Skeletal muscle cell (primary cell): ENCODE results near the gene ACADM.
"Not testable (repeated sequence)": the region's sequence is repeated elsewhere in the genome, so short reads cannot be mapped to it uniquely, and the experiment has no call there.

Source experiments
- DNase-seq: peaks from one replicate; pipeline ENCODE4 v3.0.0-alpha.2; 2010; ENCODE audit warnings: low read depth
- H3K4me3 ChIP-seq: 2 replicates; pipeline ENCODE4 v1.5.1; 2011; ENCODE audit warnings: low read depth, mild to moderate bottlenecking, control low read depth, low read length, moderate library complexity

ACADM gene

GRCh38 chr1:75787524-75787923 lies 63.0 kb downstream of the ACADM start:
- H3K4me3 ChIP-seq = peak overlapping the region; percentile 94
- DNase-seq = no peak

GRCh38 chr1:75789988-75790387 lies 65.5 kb downstream of the ACADM start:
- no peak overlapping the region for H3K4me3 ChIP-seq
- no peak for DNase-seq

GRCh38 chr1:75791022-75791421 lies 66.5 kb downstream of the ACADM start:
- no peak for DNase-seq
- H3K4me3 ChIP-seq = no peak overlapping the region

DNA sequence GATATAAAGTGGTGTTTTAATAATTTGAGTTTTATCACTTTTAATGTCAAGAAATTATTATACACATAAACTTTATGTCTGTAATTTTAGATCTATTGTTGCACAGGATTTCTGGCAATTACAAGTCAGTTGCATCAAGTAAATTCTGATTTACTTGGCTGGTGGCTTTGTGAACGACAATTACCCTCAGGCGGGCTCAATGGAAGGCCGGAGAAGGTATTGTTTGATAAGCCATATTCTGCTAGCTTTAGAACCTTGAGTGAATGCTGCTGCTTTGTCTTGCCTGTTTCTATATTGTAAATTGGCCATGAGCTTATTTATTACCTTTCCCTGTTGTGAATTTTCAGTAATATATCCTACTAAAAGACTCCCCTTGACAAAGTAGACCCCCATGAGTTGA lies 67.6 kb downstream of the ACADM start:
- DNase-seq = no peak
- H3K4me3 ChIP-seq = no peak overlapping the region

GRCh38 chr1:75794382-75794781 lies 69.9 kb downstream of the ACADM start:
- H3K4me3 ChIP-seq = no peak overlapping the region
- DNase-seq = no peak

- no peak for DNase-seq
- H3K4me3 ChIP-seq = no peak overlapping the region
These were observed 71.2 kb downstream of the ACADM start for GRCh38 chr1:75795703-75796193.

DNA sequence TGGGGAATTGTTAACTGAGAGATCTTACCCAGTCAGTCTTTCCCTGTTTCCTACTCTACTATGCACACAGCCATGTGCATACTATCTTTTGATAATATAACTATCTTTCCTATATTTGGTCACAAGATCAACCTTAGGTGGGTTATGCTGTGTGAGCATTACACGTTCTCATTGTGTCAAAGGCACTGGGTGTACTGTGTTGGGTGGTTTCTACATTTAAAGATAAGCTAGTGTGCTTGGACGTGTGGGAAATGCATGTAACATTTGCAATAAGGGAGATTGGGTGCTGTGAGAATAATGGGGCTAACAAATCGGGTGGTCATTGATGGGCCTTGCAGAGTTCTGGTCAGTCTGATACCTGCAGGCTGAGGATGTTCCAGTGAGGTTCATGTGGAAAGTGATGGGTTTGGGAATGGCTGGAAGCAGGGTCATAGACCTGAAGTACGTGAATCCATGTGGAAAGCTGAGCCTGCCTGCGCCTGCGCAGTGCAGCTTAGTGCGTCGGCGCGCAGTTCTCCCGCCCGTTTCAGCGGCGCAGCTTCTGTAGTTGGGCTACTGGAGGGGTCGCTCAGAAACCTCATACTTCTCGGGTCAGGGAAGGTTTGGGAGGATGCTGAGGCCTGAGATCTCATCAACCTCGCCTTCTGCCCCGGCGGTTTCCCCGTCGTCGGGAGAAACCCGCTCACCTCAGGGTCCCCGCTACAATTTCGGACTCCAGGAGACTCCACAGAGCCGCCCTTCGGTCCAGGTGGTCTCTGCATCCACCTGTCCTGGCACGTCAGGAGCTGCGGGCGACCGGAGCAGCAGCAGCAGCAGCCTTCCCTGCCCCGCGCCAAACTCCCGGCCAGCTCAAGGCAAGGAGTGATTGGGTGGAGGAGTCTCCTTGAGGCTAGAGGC lies 72.1 kb downstream of the ACADM start, which contains the start of gene MSH4:
Gene MSH4, plus strand, starts transcription at position 507 of the 897 bp plus-strand sequence. Its CDS starts 104 bp downstream, at position 611.
- no peak within 1 kb of the TSS for H3K4me3 ChIP-seq
- no peak for DNase-seq

DNA sequence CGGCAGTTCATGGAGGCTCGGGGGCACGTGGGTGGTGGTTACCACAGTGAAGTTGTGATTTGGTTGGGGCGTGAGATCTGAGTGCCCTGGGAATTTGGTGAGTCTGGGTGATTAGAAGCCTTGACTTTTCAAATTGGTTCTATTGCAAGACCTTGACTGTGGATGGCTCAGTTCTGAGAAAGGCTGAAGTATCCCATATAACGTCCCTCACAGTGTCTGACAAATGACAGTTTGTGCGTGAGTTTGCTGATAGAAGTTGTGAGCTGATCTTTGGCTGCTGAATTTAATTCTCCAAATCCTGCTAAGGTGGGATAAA lies 72.7 kb downstream of the ACADM start:
- no peak for DNase-seq
- H3K4me3 ChIP-seq = no peak overlapping the region

DNA sequence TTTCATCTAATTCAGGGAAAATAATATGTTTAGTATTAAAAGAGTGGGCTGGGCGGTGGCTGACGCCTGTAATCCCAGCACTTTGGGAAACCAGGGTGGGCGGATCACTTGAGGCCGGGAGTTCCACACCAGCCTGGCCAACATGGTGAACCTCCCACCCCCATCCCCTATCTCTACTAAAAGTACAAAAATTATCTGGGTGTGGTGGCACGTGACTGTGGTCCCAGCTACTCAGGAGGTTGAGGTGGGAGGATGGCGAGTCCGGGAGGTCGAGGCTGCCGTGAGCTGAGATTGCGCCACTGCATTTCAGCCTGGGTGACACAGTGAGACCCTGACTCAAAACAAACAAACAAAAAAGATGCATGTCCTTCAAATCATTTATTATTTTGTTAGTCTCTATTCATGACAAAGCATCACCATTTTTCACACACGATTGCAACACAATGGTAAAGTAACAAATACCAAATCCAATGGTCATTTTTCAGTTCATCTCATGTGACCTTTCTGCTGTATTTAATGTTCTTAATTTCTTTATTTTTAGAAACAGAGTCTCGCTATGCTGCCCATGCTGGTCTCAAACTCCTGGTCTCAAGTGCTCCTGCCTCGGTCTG lies 73.2 kb downstream of the ACADM start:
- H3K4me3 ChIP-seq = no peak overlapping the region
- DNase-seq = no peak

GRCh38 chr1:75801480-75801879 lies 77.0 kb downstream of the ACADM start:
- not testable (repeated sequence) for DNase-seq, H3K4me3 ChIP-seq

- H3K4me3 ChIP-seq = no peak overlapping the region
- no peak for DNase-seq
These were observed 84.4 kb downstream of the ACADM start for GRCh38 chr1:75808921-75809320.

DNA sequence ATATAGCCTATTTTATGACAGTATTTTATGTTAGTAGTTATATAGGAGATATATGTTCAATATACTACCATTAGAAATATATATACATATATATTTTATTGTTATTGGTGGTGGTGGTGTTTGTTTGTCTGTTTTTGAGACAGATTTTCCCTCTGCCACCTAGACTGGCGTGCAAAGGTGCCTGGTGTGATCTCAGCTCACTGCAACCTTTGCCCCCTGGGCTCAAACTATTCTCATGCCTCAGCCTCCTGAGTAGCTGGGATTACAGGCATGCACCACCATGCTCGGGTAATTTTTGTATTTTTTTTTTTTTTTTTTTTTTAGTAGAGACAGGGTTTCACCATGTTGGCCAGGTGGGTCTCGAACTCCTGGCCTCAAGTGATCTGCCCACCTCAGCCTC lies 85.6 kb downstream of the ACADM start:
- not testable (repeated sequence) for DNase-seq, H3K4me3 ChIP-seq

GRCh38 chr1:75811211-75811981 lies 86.9 kb downstream of the ACADM start:
- H3K4me3 ChIP-seq = no peak overlapping the region
- peak; percentile 5 for DNase-seq

DNA sequence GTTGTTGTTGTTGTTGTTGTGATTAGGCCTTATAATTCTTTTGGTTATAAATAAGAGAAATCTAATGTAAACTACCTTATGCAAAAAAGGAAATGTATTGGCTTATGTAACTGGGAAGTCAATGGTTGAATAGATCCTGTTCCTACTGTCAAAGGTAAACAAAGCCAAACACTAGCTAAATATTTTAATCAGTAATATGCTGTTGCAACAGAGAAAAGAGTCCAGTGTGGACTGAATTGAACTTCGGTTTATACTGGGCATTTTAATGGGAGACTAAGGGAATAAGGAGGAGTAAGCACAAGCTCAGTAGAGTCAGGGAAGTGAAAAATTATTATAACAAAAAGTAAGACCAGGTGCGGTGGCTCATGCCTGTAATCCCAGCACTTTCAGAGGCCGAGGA lies 87.6 kb downstream of the ACADM start:
- no peak overlapping the region for H3K4me3 ChIP-seq
- no peak for DNase-seq
